ENCODE data around the gene GGACT.

- no peak for TF ChIP-seq CTCF (IDR thresholded peaks at IDR 0.05)
- no peak for TF ChIP-seq POLR2A (IDR thresholded peaks at IDR 0.05)
Measured at GRCh38 chr13:100522618-100523309, 65.8 kb downstream of the GGACT start.

Data from Peyer's patch (tissue), 4 donors.